GM21390 (cell line): Measurements from ENCODE around the gene HSD17B11.
"Not testable (repeated sequence)": the region's sequence is repeated elsewhere in the genome, so short reads cannot be mapped to it uniquely, and the experiment has no call there.

ENCODE experiments used
- ATAC-seq: cut with Tn5 transposase; IDR thresholded peaks from one replicate; pipeline ENCODE4 v1.9.1; 2021; ENCODE audit not compliant: unreplicated experiment

The HSD17B11 gene

GRCh38 chr4:87360338-87360935 is 30.6 kb downstream of the HSD17B11 start:
- ATAC-seq, result no peak

- no peak for ATAC-seq
Observed at GRCh38 chr4:87359258-87359657, 31.7 kb downstream of the HSD17B11 start.

- no peak for ATAC-seq
Observed at GRCh38 chr4:87356832-87357526, 34.0 kb downstream of the HSD17B11 start.

GRCh38 chr4:87354168-87355102 is 36.6 kb downstream of the HSD17B11 start:
- no peak for ATAC-seq

GRCh38 chr4:87353592-87353991 is 37.4 kb downstream of the HSD17B11 start:
- ATAC-seq, result peak; percentile 88

GRCh38 chr4:87345139-87345538 is 45.8 kb downstream of the HSD17B11 start:
- ATAC-seq, result no peak

- no peak for ATAC-seq
Observed at GRCh38 chr4:87342872-87343271, 48.1 kb downstream of the HSD17B11 start.

GRCh38 chr4:87341954-87342635 is 48.9 kb downstream of the HSD17B11 start:
- ATAC-seq, result not testable (repeated sequence)

GRCh38 chr4:87339440-87339839 is 51.5 kb downstream of the HSD17B11 start:
- ATAC-seq, result no peak

GRCh38 chr4:87337361-87337760 is 53.6 kb downstream of the HSD17B11 start:
- no peak for ATAC-seq

GRCh38 chr4:87333267-87333666 is 57.7 kb downstream of the HSD17B11 start:
- no peak for ATAC-seq

- no peak for ATAC-seq
Observed at GRCh38 chr4:87330761-87331160, 60.2 kb downstream of the HSD17B11 start.

GRCh38 chr4:87327136-87327535 is 63.9 kb downstream of the HSD17B11 start:
- no peak for ATAC-seq

GRCh38 chr4:87326460-87326859 is 64.5 kb downstream of the HSD17B11 start:
- no peak for ATAC-seq

- no peak for ATAC-seq
Observed at GRCh38 chr4:87322754-87323153, 68.2 kb downstream of the HSD17B11 start, which contains the start of gene HSD17B13. HSD17B13 (minus strand) TSS chr4:87322882; CDS start chr4:87322841, 41 bp downstream.

GRCh38 chr4:87321888-87322287 is 69.1 kb downstream of the HSD17B11 start:
- ATAC-seq, result no peak

GRCh38 chr4:87317527-87317926 is 73.5 kb downstream of the HSD17B11 start:
- no peak for ATAC-seq

GRCh38 chr4:87316961-87317360 is 74.0 kb downstream of the HSD17B11 start:
- ATAC-seq, result no peak

GRCh38 chr4:87315000-87315399 is 76.0 kb downstream of the HSD17B11 start:
- ATAC-seq, result not testable (repeated sequence)

GRCh38 chr4:87313756-87314155 is 77.2 kb downstream of the HSD17B11 start:
- ATAC-seq, result no peak

- no peak for ATAC-seq
Observed at GRCh38 chr4:87311684-87312083, 79.3 kb downstream of the HSD17B11 start.
